ENCODE measurements around the gene MPPE1.

GRCh38 chr18:11839556-11839955 lies 68.6 kb downstream of the MPPE1 start:
- TF ChIP-seq POLR2A (IDR thresholded peaks at IDR 0.05) (no peak), CTCF (IDR thresholded peaks at IDR 0.05) (no peak), EP300 (IDR thresholded peaks at IDR 0.05) (no peak), POLR2AphosphoS5 (IDR thresholded peaks at IDR 0.05) (no peak)

Measured in gastroesophageal sphincter (tissue), 3 donors.